A172 (cell line): ENCODE data around the gene NGEF. TPM values are rescaled to one million over a fixed set of nuclear protein-coding genes. Genes with fewer than 3 reads are reported as not detected.
"Not testable (repeated sequence)": the region's sequence is repeated elsewhere in the genome, so short reads cannot be mapped to it uniquely, and the experiment has no call there.

Source experiments
- DNase-seq: peaks from one replicate; pipeline ENCODE4 v3.0.0-alpha.2; 2015; ENCODE audit warnings: low spot score
- total RNA-seq: library from RNA; depleted of rRNA; stranded (reverse); fragments of >200 nt; shearing (Covaris generic); gene quantifications from 2 replicates; pipeline ENCODE4 v1.2.3, GENCODE V29; 2014

NGEF gene
- total RNA-seq, 1 experiment from 2014 or later = 33.3 TPM

DNA sequence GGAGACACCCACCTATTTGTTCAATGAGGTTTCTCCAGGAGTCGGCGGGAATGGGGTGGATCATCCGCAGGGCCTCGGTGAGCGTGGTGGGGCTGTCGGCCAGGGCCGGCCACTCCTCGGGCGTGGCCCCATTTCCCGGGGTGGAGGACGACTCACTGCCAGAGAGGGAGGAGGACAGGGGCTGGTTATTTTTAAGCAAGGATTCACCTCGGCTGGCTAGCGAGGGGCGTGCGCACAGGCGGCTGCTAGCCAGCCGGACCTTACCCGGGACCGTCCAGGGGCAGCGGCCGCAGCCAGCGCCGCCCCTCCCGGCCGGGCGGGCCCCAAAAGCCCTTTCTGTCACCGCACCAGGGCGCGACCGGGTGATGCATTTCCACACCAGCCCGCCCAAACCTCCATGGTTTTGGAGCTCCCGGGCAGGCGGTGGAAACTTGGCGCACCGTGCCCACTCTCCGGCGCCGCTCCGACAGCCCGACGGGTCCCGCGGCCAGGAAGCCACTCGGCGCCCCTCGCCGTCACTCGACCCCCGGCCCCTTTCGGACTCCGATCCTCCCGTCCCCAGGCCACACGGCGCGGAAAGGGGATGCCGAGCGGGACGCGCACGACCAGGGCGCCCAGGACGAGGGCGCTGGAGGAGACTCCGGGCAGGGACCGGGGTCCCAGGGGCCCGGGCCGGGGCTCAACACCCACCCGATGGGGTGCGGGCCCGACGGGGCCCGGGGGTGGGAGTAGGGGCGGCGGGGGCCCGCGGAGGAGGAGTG is 85.8 kb downstream of the NGEF start:
- peak; percentile 21 for DNase-seq

DNA sequence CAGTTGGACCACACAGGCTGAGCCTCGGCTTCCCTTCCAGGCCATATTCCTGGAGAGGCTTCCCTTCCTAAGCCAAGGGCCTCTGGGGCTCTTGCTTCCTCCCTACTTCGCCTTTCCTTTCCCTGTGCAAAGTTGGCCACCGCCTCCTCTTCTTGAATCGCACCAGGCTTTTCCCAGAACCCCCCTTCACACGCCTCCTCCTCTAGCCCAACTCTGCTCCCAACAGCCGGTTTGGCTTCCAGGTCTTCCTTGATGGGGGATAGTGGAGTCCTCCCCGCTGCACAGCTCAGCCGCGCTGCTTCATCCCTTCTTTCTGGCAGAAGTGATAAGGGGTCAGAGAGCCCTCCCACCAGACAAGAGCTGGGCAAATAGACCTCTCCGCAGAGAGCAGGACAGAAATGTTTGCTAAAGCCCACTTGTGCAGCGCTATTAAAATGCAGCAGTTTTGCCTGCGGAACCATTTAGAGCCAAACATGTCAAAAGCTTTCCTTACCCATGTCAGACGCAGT is 86.6 kb downstream of the NGEF start:
- no peak for DNase-seq

DNA sequence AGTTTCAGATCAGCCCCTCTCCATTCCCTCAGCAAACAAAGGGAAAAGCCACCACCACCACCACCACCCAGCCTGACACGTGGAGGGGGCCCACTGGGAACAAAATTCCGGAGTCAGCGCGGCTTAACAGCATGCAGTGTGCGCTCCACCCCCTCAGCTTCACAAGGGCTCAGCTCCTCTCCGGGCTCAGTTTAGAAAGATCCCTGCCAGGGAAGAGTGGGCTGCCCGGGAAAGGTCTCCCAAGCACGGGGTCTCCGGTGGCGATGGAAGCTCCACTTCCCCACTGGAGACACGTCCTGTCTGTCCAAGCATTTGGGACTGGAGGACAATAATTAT is 87.3 kb downstream of the NGEF start:
- no peak for DNase-seq

DNA sequence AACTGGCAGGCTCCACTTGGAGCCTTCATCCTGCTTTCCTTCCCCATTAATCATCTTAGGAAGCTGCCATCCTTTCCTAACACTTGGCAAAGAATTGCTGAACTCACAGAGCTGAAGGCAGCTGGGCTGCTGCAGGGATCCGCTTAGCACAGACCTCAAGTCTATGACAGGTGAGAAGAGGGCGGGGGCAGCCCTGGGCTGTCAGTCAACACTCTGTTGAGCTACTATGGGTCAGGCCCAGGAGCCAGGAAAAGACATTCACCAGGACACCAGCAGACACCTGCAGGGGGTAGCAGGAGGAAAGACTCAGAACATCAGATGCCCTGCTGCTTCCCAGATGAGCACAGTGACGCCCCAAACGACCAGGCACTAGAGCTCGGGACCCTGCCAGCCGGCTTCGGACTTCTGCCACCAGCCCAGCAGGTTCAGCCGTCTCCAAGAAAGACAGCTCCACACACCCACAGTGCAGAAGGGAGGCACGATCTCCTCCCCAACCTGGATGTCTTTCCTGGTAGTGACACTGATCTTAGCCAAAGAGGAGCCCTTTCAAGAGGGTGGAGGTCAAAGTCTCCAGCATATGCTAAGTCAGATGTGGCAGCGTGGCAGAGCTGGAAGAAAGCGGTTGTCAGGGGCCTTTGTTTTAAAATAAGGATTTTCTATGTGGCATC is 87.8 kb downstream of the NGEF start:
- no peak for DNase-seq

DNA sequence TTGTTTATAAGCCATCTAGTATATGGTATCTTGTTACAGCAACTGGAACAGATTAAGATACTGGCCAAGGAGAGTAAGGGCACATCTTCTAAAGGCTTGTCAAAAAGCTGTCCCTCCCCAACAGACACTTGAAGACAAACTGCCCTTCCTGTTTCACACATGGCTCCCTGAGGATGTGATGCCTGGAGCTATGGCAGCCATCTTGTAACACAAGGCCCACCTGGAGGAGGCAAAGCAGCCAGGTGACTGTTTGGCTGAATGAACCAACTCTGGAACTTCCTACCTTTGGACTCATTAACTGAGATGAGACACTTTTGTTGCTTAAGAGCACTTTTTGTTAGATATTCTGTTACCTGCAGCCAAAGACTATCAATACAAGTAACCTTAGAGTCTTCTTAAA is 88.6 kb downstream of the NGEF start:
- no peak for DNase-seq

DNA sequence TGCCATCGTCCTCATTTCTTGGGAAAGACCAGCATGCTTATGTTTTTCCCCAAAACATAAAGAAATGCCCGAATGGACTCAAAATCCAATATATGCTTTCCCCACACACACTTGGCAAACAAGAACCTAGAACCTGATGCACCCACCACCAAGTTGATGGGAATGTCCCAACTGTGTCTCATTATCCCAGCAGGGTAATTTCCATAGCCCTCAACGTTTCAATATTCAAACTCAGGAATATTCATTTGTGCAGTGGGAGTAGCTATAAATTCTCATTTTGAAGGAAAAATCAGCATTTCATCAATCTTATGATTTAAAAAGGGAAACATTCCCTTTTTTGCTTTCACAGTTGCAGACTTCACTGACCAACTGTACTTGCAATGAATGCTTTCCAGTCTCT is 92.3 kb downstream of the NGEF start:
- DNase-seq = no peak

DNA sequence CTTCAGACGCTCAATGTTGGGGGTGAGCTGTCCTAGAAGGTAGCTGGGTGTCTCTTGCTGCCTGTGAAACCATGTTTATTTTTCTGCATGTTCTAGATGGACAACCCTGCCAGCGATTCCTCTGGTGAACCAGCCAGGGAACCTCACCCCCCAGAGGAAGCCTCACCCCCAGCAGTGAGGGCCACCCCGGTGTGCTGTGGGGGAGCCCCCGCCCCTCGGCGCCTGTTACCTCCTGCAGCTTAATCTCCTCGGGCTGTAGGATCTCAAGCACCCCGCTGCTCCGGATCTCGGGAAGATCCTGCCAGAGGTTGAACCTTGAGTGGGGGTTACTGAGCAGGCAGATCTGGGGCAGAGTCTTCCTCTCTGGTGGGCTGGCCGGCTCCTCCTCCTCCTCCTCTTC is 93.0 kb downstream of the NGEF start:
- DNase-seq = no peak

DNA sequence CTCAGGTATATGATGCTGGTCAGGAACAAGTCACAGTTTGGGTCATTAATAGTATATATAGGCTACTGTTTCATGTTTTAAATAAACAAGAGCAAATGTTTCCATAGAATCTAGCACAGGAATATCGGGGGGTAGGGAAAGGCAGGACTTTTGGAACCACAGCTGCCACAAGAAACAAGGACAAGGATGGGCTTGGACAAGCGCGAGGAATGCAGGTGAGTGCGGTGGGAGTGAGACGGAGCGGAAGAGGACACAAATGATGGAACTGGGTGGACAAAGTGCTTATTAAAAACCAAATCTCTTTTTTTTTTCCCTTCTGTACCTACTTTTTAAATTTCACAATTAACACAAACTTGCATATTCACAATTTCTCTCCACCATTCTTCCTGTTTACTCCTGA is 93.9 kb downstream of the NGEF start:
- DNase-seq = no peak

DNA sequence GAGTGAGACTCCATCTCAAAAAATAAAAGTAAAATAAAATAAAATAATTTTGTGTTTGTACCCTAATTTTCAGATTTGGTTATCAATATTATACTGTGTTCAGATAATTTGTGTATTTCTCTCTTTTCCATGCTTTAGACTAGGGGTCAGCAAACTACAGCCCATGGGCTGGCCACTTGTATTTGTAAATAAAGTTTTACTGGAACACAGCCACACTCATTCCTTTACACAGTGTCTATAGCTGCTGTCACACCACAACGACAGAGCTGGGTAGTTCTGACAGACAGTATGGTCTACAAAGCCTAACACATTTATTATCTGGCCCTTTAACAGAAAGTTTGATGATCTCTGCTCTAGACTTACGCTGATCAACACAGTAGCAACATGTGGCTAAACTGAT is 99.2 kb downstream of the NGEF start:
- no peak for DNase-seq

DNA sequence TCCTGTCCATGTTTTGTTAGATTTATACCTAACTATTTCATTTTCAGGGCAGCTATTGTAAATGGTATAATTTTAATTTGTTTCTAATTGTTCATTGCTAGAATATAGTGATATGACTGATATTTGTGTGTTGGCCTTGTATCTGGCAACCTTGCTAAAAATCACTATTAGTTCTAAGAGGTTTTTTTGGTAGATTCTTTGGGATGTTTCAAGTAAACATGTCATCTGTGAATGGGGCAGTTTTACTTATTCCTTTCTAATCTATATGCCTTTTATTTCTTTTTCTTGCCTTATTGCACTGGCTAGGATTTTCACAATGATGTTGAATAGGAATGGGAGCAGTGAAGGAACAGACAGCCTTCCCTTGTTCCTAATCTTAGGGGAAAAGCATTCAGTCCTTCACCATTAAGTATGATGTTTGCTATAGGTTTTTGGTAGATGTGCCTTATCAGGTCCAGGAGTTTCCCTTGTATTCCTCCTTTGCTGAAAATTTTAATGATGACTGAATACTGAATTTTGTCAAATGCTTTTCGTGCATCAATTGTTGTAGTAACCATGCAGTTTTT is 101.3 kb downstream of the NGEF start:
- no peak for DNase-seq

DNA sequence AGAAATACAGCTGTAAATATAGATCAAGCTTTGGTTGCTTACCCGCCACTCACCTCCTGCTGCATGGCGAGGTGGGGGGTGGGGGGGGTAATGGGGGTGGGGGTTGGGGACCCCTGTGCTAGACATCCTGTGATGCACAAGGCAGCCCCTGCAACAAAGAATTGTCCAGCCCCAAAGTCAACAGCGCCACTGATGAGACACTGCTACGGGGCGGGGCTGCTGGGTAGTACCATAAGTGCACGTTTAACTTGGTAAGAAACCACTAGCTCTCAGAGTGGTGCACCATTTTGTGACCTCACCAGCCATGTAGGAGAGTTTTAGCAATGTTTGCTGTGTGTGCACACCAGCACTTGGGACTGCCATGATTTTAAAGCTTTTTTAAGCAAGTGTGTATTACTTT is 102.7 kb downstream of the NGEF start:
- no peak for DNase-seq

DNA sequence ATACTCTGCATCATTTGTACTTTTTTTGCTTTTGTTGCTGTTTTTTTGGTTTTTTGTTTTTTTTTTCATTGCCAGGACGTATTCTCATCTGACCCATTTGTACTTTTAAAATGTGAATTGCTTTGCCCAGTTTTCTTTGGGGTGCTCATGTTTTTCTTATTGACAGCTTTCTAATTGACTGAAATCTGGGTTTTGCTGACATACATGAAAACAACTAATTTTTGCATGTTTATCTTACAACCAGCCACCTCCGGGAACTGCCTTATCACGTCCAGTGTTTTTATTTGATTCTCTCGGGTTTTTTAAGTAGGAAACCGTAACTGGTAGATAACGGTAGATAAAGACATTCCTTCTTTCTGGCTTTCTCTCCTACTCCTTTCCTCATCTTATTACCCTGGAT is 104.4 kb downstream of the NGEF start:
- DNase-seq = no peak

DNA sequence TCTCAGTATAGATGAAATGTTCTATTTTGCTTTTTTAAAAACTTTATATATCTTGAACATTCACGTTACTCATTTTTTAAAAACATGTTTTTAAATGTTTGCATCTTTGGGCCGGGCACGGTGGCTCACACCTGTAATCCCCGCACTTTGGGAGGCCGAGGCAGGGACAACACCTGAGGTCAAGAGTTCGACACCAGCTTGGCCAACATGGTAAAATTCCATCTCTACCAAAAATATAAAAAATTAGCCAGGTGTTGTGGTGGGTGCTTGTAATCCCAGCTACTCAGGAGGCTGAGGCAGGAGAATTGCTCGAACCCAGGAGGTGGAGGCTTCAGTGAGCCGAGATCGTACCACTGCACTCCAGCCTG is 105.4 kb downstream of the NGEF start:
- DNase-seq = not testable (repeated sequence)

DNA sequence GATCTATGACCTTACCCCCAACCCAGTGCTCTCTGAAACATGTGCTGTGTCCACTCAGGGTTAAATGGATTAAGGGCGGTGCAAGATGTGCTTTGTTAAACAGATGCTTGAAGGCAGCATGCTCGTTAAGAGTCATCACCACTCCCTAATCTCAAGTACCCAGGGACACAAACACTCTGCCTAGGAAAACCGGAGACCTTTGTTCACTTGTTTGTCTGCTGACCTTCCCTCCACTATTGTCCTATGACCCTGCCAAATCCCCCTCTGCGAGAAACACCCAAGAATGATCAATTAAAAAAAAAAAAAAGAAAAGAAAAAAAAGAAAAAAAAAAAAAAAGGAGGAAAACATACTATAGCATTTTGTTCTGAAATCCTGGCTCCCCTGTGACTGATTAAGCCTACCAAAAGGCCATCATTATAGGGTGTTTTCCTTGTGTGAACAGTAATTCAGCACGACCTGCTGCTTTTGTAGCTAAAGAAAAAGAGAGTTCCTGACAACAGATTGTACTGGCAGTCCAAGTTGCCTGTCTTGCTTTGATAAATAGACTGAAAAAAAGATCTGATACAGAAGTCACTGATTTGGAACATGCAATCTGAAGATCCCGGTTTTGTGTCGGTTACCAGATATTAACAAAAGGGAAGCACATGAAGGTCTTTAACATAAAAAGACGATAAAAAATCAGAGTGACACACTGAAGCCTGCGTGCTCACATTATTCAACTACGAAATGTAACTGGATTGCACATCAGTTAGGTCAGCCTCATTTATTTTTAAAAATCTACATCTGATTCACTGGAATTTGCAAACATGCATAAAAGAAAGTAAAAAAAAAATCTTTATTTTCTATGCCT is 106.0 kb downstream of the NGEF start:
- DNase-seq = not testable (repeated sequence)

DNA sequence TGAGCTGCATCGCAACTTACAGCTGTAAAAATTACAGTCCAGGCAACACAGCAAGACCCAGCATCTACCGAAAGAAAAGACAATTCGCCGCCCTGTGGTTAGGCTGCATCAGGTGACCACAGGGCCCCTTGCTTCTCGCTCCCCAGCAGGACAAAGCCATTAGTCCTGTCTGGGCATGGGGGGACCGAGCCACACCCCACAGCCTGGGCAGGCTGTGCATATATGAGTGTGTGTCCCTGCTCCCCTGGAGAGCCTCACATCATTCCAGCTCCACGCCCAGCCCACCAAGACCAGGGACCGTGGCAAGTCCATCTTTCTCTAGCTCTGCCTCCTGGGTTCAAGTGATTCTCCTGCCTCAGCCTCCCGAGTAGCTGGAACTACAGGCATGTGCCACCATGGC is 109.1 kb downstream of the NGEF start:
- peak; percentile 52 for DNase-seq

DNA sequence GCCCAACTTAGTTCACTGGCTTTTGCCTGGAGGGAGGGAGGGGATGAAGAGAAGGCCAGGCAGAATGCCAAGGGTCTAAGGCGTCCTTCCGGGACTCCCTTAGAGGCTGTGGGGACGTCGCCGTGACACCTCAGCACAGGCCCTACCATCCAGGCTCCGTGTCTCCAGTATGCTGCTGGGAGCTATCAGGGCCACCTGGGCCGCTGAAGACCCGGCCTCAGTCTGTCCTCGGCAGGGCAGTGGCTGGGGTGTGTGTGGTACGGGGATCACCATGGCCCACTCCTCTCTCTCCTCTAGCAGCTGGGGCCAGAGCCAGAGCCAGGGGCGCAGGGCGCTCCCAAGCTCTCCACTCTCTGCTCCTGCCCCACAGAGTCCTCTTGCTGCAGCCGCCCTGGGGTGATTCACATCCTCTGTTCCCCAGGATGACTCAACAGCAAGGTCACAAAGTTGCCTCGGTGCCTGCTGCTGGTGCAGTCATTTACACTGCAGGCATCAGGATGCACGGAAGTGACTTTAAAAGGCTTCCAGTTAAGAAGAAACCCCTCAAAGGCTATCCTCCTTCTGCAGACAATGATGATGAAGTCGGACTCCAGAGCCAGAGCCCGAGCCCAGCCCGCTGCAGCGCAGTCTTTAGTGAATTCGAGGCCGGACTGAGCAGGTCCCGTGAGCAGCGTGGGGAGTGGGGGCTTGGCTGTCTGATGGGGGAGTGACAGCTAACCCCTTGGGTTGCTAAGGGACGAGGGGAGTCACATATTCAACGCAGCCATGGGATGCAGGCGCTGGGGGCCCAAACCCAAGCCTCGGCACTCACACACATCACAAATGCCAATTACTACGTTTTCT is 111.1 kb downstream of the NGEF start:
- DNase-seq = peak; percentile 95

DNA sequence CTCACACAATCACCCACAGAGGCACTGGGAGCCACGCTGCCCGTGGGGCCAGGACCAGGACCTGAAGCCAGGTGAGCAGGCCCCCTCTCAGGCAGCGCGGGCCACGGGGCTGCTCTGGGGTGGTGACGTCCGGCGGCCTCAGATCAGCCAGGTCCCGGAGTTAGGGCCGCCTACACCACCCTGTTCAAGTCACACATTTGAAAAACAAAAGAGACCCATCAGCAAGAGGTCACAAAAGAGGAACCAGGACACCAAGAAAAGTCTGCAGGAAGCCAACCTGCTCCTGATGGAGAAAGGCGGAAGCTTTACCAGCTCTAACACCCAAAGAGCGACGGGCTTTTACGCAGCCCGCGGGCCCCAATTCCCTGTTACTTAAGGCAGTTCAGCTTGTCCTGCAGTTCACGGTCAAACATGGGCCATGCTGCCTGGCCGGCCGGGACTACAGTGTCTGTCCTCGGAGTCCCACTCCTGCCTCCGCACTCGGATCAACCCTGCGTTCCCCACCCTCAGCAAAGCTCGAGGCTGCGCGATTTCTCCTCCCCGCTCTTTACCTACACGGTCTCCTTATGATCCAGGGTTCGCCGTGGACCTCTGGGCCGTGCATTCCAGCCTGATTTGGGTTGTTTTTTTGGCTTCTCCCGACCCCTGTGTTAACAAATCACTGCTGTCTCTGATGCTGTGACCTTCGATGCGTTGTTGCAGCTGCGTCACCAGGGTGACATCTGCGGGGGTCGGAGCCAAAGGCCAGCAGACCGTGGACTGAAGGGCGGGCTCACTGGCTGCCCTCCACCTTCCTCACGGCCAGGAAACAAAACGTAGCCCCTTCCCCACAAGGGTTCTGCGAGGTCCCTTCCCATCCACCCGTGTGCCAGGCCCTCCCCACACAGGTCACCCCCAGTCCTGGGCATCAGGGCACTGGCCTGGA is 112.0 kb downstream of the NGEF start:
- DNase-seq = no peak

DNA sequence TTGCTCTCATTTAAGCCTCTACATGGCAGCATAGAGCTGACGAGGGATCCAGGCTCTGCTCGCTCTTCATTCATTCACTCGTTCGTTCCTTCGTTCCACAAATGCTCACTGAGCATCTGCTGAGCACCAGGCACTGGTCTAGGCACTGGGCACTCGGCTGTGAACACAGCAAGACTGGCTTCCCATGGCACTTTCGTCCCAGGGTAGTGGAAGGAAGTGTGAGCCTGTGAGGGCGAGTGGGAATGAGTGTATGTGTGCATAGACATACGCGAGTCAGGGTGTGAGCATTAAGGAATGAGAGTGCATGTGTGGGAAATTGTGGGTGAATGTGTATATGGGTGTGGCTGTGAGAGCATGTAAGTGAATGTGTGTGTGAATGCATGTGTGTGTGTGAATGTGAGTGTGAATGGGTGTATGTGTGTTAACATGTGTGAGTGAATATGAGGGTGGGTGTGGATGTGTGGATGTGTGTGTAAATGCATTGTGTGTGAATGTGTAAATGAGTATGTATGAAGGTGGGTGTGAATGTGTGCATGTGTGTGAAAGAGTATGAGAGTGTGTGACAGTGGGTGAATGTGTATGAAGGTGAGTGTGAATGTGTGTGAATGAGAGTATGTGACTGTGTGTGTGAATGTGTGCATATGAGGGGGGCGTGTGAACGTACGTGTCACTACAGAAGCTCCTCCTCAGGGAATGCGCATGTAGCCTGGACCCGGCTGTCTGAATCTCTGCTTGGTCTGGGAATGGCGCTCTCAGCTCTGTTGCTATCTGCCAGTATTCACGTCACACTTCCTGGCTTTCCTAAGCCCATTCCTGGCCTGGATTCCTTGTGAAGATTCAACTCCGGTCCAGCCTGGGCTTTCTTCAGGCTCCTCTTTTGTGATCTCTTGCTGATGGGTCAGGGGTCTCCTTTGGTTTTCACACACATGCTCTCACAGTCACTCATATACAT is 114.2 kb downstream of the NGEF start:
- peak; percentile 26 for DNase-seq
